Stimulated activated memory B cell treated with anti-CD40 and anti-IgM and Interleukin-4, amounts not matched to agents 10 μg/mL and 1 μg/mL and 100 μg/mL, for 72 hours (primary cell): ENCODE results near the gene NRP2.

Experiments used
- ATAC-seq: fragments of 150-1000 bp; cut with Tn5 transposase; 2 replicates; pipeline ENCODE4 v1.10.0; 2021
- H3K27ac Mint-ChIP-seq: one replicate; pipeline ENCODE4 v1.8.0; 2022; ENCODE audit warnings: mild to moderate bottlenecking, mixed read lengths
- H3K27me3 Mint-ChIP-seq: one replicate; pipeline ENCODE4 v1.8.0; 2022; ENCODE audit warnings: mixed read lengths
- H3K36me3 Mint-ChIP-seq: one replicate; pipeline ENCODE4 v1.8.0; 2022; ENCODE audit warnings: mixed read lengths
- H3K4me1 Mint-ChIP-seq: one replicate; pipeline ENCODE4 v1.8.0; 2022; ENCODE audit warnings: mixed read lengths
- H3K4me3 Mint-ChIP-seq: one replicate; pipeline ENCODE4 v1.8.0; 2022; ENCODE audit warnings: mild to moderate bottlenecking, moderate library complexity, mixed read lengths
- H3K9me3 Mint-ChIP-seq: one replicate; pipeline ENCODE4 v1.8.0; 2022; ENCODE audit warnings: mixed read lengths

The NRP2 gene

DNA sequence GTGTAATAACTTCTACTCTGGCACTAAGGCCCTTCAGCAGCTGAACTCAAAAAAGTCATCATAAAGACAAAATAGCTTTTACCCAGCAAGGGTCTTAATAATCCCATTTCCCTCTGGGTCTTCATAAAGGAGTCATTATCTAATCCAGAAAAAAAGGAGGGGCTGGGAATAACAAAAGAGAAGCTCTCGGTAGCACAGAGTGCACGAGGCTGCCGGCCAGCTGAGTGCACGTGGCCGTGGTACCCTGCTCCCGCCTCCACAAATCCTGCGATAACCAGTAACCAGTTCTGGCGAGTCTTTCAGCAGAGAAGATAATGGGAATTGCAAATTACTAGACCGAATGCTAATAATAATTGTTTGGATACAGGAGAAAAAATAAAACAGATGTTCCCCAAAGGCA lies 7.5 kb downstream of the NRP2 start:
- H3K4me1 Mint-ChIP-seq = peaks cover 18% of the 10 kb centered on the region
- ATAC-seq = no peak
- H3K4me3 Mint-ChIP-seq = no peak overlapping the region
- H3K27ac Mint-ChIP-seq = no peak overlapping the region
- peaks cover 13% of the 10 kb centered on the region for H3K27me3 Mint-ChIP-seq
- no peaks in the 10 kb centered on the region for H3K9me3 Mint-ChIP-seq
- no peaks in the 10 kb centered on the region for H3K36me3 Mint-ChIP-seq

DNA sequence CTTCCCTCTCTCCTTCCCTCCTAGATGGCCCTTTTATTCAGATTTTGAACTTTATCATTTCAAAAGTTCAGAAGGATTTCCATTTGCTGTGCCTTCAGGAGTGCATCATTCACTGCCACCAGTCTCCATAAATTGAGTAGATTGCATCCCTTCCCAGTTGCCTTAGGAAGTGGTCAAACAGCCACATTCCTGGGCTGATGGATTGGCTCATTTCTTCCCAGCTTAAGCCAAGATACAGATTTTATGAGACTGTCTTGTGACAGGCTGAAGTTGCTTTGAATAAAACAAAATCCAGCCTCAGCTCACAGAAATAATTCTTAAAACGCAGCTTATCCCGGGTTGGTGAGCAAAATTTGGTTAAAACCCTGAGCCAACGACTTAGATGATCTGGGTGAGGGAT lies 9.8 kb downstream of the NRP2 start:
- Mint-ChIP-seq H3K27me3 (no peaks in the 10 kb centered on the region), H3K27ac (no peak overlapping the region), H3K4me3 (no peak overlapping the region), H3K36me3 (no peaks in the 10 kb centered on the region), H3K4me1 (no peaks in the 10 kb centered on the region), H3K9me3 (no peaks in the 10 kb centered on the region)
- no peak for ATAC-seq

DNA sequence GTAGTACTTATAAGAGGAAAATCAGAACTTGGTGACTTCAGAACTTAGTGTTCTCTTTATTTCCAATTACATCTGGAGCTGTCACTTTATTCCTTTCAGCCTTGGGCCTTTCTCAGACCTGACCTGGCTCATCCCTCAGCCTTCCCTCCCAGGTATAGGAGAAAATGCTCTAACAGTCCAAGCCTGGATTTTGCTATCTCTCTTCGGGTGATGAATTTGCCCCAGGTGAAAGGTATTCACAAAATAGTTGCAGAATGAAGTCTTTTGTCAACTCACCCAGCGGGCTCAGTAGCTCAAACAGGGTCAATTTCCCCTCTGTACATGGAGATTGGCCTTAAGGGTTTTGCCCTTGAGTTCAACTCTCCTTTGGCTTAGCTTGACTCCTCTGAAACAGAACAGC lies 12.0 kb downstream of the NRP2 start:
- peaks cover 4% of the 10 kb centered on the region for H3K4me1 Mint-ChIP-seq

DNA sequence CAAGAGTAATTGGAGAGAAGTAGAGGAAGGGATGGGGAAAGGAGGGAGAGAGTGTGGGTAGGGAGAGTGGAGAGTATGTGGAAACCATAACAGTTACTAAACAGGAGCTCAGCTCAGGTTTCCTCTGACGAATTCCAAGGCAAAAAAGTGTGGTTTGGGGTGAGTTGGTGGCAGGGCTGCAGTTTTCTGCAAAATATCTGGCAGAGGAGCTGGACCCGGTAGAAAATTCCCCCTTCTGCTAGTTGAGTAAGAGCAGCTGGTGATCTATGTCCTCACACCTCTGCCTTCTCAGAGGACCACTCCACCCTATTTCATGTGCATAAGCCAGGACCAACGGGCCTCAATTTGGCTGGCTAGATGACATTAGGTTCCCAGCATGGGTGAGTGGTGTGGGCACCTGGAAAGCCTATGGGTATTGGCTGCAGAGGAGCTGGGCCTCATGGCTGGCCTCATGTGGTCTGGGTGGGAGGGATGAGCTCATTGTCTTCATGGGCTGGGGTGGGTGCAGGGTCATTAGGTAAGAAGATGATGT lies 13.2 kb downstream of the NRP2 start:
- no peak overlapping the region for H3K27ac Mint-ChIP-seq
- no peak for ATAC-seq
- no peak overlapping the region for H3K4me3 Mint-ChIP-seq
- peaks cover 17% of the 10 kb centered on the region for H3K4me1 Mint-ChIP-seq
- H3K36me3 Mint-ChIP-seq = no peaks in the 10 kb centered on the region
- no peaks in the 10 kb centered on the region for H3K27me3 Mint-ChIP-seq
- H3K9me3 Mint-ChIP-seq = no peaks in the 10 kb centered on the region

More for the DNA sequence above, 12.0 kb downstream of the NRP2 start:
- ATAC-seq = no peak
- Mint-ChIP-seq H3K36me3 (no peaks in the 10 kb centered on the region), H3K9me3 (no peaks in the 10 kb centered on the region), H3K4me3 (no peak overlapping the region), H3K27ac (no peak overlapping the region), H3K27me3 (no peaks in the 10 kb centered on the region)

DNA sequence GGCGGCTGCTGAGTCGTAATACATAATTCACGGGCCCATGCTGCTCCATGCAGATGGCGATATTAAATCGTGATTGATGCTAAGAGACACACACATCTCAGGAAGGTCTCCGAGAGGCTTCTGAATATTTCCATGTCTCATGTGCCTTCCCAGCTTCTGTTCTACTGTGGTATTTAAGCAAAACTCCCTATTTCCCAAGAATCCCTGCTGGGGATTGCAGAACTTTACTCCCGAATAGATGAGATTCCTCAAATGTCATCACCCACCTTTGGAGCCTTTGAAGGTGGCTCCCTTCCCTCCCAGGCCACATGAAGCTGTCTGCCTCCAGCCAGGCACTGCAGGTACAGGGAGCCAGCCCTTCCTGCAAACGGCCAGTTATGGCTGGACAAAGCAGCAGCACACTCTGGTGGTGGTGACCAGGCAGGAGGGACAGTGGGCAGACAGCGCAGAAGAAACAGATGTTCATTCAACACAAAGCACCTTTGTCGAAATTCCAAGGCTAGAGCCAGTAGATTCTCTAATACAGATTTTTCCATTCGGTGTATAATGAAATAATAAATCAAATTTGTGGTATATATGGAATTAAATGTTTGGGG lies 14.1 kb downstream of the NRP2 start:
- Mint-ChIP-seq H3K4me1 (peaks cover 21% of the 10 kb centered on the region), H3K36me3 (no peaks in the 10 kb centered on the region), H3K27ac (no peak overlapping the region), H3K27me3 (no peaks in the 10 kb centered on the region), H3K4me3 (no peak overlapping the region), H3K9me3 (no peaks in the 10 kb centered on the region)
- no peak for ATAC-seq

DNA sequence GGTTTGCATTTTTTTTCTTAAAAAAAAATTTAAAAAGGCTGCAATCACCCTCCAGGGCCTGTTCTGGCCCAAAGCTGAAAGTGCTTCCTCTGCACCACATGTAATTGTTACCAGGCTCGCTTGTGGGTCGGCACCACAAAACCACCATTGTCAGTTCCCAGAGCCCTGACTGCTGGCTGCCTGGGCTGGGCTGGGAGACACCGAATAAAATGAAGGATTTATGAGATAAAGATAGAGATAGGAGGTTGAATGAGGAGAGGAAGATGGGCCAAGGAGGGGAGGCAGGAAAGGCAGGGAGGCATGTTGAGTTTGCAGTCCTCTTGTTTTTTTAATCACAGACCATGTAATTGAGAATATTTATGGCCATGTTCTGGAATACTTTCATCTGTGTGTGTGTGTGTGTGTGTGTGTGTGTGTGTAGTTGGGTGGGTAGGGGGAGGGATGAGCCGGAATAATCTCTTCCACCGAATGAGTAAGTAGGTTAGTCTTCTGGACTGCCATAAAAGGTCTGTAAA lies 14.7 kb downstream of the NRP2 start:
- H3K4me1 Mint-ChIP-seq = peaks cover 21% of the 10 kb centered on the region
- H3K27ac Mint-ChIP-seq = no peak overlapping the region
- H3K4me3 Mint-ChIP-seq = no peak overlapping the region
- H3K27me3 Mint-ChIP-seq = no peaks in the 10 kb centered on the region
- H3K36me3 Mint-ChIP-seq = no peaks in the 10 kb centered on the region
- no peak for ATAC-seq
- H3K9me3 Mint-ChIP-seq = no peaks in the 10 kb centered on the region

DNA sequence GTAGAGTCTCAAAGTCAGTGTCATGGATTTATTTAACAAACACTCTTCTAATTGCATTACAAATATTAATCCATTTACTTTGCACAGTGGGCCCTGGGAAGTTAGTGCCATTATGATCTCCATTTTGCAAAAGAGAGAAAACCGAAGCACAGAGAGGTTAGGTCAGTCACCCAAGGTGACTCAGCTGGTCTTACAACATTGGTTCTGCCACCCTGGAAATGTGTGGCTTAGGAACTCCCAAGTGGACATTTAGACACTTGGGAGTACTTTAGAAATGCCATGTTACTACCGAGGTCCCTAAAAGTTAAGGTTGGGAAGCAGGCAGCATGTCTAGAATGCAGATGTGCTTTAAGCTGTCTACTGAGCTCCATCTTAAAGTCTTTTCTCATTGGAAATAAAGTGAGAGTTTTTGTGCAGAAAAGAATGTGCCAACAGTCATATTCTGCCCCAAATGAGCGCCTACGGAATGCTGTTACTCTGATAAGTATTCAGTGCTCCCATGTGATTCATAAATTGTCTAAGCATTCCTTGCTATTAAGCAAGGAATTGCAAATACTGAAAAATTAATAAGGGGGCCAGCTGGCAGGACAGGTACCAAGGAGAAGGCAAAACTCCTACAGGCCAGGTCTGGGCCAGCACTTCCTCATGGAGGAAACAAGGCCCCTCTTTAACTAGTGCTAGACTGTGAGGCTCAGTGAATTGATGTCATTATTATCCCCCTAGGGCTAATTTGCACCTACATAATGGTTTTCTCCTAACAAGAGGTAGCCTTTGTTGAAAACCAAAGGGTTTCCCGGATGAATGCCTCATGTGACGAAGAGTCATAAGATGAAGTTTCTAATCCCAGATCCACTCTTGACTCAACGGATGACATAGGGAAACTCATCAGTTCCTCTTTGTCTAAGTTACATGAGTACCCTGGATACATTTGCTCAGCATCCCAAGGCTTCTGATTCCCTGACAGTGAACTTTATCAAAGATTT lies 16.3 kb downstream of the NRP2 start:
- Mint-ChIP-seq H3K4me3 (no peak overlapping the region), H3K27ac (peak overlapping the region; percentile 92), H3K36me3 (no peaks in the 10 kb centered on the region), H3K27me3 (no peaks in the 10 kb centered on the region), H3K4me1 (peaks cover 25% of the 10 kb centered on the region), H3K9me3 (no peaks in the 10 kb centered on the region)
- no peak for ATAC-seq

DNA sequence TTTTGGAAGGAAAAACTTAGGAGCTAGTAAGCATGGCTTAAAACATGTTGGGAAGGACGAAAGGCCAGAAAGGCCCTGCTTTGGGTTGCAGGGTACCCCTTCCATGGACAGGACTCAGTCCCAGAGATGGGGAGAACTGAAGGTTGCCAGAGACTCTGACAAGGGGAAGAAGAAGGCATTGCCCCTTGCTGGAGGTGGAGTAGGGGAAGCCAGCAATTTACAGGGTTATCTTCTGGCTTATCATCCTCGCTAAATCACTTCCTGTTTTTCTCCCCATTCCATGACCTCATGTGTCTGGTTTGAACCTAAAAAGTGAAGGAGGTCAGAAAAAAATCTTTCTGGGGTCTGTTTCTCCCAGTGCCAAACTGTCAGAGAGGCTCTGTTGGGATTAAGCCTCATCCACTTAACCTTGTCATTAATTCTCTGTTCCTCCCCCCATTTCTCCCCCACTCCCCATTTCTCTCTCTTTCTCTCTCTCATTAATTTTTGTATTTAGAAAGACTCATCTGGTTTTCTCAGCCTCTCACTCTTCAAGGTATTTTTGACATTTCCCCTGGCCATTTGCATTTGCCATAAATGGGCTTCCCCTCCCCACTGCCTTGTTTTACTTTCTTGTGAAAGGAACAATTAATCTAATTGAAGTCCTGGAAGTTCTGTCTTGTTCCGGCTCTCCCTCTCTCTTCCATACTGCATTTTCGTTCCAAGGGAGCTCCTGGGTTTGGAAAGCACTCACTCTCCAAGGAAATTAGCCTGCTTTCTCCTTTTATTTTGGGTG lies 17.4 kb downstream of the NRP2 start:
- no peaks in the 10 kb centered on the region for H3K9me3 Mint-ChIP-seq
- H3K4me1 Mint-ChIP-seq = peaks cover 26% of the 10 kb centered on the region
- H3K36me3 Mint-ChIP-seq = no peaks in the 10 kb centered on the region
- no peaks in the 10 kb centered on the region for H3K27me3 Mint-ChIP-seq
- peak overlapping the region; percentile 92 for H3K27ac Mint-ChIP-seq
- peak overlapping the region; percentile 42 for H3K4me3 Mint-ChIP-seq
- ATAC-seq = peak; percentile 32

DNA sequence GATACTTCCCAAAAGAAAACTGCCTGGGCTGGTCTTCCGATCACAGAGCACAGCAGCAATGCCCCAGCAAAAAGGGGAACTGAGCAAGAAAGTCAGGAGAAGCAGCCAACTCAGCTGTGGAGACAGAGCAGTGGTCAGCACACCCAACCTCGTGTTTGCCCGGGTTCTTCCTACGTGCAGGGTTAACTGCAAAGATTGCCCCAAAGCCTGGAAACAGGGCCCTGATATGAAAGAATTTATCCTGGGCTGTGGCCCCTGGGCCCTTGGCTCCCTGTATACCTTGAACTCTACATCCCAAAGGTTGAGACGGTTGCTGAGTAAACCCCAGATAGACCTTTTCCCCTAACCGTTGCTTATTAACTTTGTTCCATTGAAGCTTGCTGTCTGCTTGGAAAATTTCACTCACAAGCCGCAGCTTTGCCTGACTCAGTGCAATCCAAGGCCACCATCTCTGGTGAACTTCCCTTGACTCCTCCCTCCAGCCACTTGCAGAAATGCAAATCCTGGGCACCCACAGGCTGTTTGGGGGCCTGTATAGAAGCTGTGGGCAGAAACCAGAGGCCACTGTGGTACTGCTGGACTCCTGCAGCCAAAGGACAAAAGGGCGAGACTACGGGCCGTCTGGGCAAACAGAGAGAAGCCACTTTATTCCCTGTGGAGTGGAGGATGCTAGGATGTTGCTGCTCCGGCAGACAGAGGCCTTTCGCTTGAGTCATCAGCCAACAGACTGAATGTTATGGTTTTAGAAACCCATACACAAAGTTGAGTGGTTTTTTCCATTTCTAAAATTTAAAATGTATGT lies 18.2 kb downstream of the NRP2 start:
- peaks cover 26% of the 10 kb centered on the region for H3K4me1 Mint-ChIP-seq
- ATAC-seq = peak; percentile 84
- H3K27ac Mint-ChIP-seq = peak overlapping the region; percentile 92
- peak overlapping the region; percentile 42 for H3K4me3 Mint-ChIP-seq
- no peaks in the 10 kb centered on the region for H3K27me3 Mint-ChIP-seq
- H3K36me3 Mint-ChIP-seq = no peaks in the 10 kb centered on the region
- no peaks in the 10 kb centered on the region for H3K9me3 Mint-ChIP-seq

DNA sequence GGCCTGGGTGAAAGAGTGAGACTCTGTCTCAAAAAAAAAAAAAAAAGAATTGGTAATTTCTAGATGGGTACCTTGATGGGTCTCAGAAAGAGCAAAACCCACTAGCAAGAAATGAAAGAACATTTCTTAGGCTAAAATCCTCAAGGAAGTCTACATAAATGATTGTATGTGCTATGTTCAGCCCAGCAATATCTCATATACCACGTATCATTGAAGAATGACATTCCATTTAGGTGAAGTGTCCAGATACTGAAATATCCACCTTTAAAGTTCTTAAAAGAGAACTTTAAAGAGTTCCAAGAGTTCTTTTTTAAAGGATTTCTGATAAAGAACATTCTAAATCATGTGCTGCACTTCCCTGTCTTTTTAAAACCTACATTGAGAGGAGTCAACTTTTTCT lies 19.2 kb downstream of the NRP2 start:
- Mint-ChIP-seq H3K36me3 (no peaks in the 10 kb centered on the region), H3K27ac (peak overlapping the region; percentile 92), H3K4me1 (peaks cover 36% of the 10 kb centered on the region), H3K4me3 (no peak overlapping the region), H3K9me3 (no peaks in the 10 kb centered on the region), H3K27me3 (no peaks in the 10 kb centered on the region)
- ATAC-seq = no peak

DNA sequence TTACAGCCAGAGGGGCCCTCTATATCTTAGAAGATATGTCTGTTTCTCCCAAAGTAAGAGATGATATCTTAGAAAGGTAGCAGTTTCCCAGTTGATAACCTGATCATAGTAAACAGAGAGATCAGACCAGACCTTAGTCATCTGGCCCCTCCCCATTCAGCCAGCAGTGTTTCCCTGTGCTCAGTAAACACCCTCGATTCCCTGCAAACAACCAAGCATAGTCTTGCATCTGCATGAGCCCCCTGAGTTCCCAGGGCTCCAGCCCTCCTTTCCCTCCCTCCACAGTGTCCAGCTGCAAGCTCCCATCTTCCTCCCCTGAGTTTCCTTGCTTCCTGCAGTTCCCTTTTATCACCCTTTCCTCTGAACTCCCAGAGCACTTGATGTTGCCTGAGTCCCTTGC lies 20.3 kb downstream of the NRP2 start:
- Mint-ChIP-seq H3K4me1 (peaks cover 47% of the 10 kb centered on the region), H3K27ac (peak overlapping the region; percentile 17), H3K9me3 (no peaks in the 10 kb centered on the region), H3K4me3 (no peak overlapping the region), H3K36me3 (no peaks in the 10 kb centered on the region), H3K27me3 (no peaks in the 10 kb centered on the region)
- no peak for ATAC-seq

DNA sequence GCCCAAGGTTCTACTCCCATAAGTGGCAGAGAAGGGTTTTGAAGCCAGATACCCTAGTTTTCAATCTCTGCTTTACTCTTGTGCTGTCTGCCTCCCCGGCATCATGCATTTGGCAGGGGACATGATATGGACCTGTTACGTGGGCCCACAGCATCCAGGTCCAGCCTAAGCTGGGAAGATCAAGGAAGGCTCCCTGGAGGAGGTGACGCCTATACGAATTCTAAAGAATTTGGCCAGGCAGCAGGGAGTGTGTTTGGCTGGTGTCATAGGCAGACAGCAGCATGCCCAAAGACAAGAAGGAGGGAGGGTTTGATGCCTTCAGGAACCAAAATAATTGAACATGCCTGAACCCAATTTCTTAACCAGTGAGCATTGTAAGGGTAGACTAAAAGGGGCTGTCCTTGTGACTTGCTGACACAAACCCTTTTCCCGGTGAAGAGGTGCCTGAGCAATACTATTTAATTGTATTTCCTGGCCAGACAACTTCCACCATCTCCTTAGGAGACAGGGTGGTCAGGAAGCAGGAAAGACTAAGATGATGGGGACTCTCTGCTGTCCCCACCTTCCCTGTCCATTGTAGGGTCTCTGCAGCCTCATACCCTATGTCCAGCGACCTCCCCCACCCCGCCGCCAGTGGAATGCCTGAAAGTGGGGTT lies 21.3 kb downstream of the NRP2 start:
- Mint-ChIP-seq H3K36me3 (no peaks in the 10 kb centered on the region), H3K9me3 (no peaks in the 10 kb centered on the region), H3K27me3 (no peaks in the 10 kb centered on the region), H3K27ac (no peak overlapping the region), H3K4me3 (no peak overlapping the region), H3K4me1 (peaks cover 57% of the 10 kb centered on the region)
- no peak for ATAC-seq

DNA sequence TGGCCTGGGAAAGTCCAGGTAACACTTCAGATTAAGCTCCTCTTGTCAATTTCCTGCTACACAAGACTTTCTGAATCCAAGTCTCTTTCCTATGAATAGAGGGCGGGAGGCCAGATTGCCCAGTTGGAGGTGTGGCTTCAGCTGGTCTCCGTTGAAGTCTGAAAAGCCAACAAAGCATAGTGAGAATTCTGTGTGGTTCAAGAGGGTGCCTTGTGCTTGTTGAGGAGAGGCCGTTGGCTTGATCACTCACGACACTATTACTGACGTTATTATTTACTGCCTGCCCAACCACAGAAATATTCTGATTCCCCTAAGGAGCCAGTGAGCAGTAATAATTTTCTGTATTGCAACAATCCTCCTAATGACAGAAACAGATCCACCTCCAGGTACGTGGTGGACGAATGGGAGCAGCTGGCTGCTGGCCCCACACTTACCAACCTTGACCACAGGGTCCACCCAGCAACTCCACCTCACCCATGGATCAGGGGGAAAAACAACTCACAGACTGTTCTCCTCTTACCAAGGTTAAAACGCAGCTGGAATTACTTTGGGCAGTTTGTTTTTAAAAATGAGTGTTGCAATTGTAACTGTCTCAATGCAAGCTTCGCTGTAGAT lies 21.9 kb downstream of the NRP2 start:
- Mint-ChIP-seq H3K9me3 (no peaks in the 10 kb centered on the region), H3K27ac (peak overlapping the region; percentile 55), H3K4me3 (no peak overlapping the region)

More for the DNA sequence above, 21.9 kb downstream of the NRP2 start:
- Mint-ChIP-seq H3K36me3 (no peaks in the 10 kb centered on the region), H3K4me1 (peaks cover 57% of the 10 kb centered on the region), H3K27me3 (no peaks in the 10 kb centered on the region)
- ATAC-seq = no peak
